Endothelial cell of umbilical vein (primary cell): ENCODE data around the gene CLGN. TPM values are rescaled to one million over a fixed set of nuclear protein-coding genes. Genes with fewer than 3 reads are reported as not detected.

Experiments
- BruUV-seq: library from RNA; stranded (reverse); fragments of 400-500 nt; replicated peaks from 2 replicates; lab custom pipeline; 2021; lab: Mats Ljungman, UMichigan
- CTCF ChIA-PET: fragments of 300-600, 350-600 bp; sonication (Branson Sonifier 250); formaldehyde crosslinking; loops from one replicate; lab custom pipeline; 2021; ENCODE audit warnings: antibody characterized with exemption, inconsistent platforms; lab: Charles Lee
- POLR2A ChIA-PET: fragments of 300-600, 350-600 bp; sonication (Branson Sonifier 250); formaldehyde crosslinking; loops from one replicate; lab custom pipeline; 2021; ENCODE audit warnings: antibody characterized with exemption, inconsistent platforms; lab: Charles Lee
- DNase-seq: peaks from one replicate; pipeline ENCODE4 v3.0.0-alpha.2; 2011; ENCODE audit warnings: low read depth, low spot score
- FAIRE-seq: peaks from 2 replicates; lab custom pipeline; 2011; peaks lifted over from hg19 to GRCh38; lab: Jason Lieb, UNC
- H2AFZ ChIP-seq: 2 replicates; pipeline ENCODE4 v1.6.0; 2012; ENCODE audit warnings: low read depth, low read length, control low read depth, inconsistent platforms
- H3K27ac ChIP-seq: 2 replicates; pipeline ENCODE4 v1.5.1; 2011; ENCODE audit warnings: low read depth, mild to moderate bottlenecking, control low read depth, low read length, moderate library complexity; ENCODE audit not compliant: insufficient read depth
- H3K27me3 ChIP-seq, 2 experiments: 2 replicates each; pipeline versions ENCODE4 v1.6.0 to v1.6.1; 2011; ENCODE audit warnings: low read length in 2 of 2, mixed read lengths in 1 of 2; ENCODE audit not compliant: control insufficient read depth in 2 of 2, insufficient read depth in 2 of 2
- H3K36me3 ChIP-seq, 2 experiments: 2 replicates in 1 of 2; 3 replicates in 1 of 2; pipeline ENCODE4 v1.5.1; 2011; ENCODE audit warnings: low read length in 2 of 2, mild to moderate bottlenecking in 1 of 2, moderate library complexity in 1 of 2; ENCODE audit not compliant: control insufficient read depth in 2 of 2, insufficient read depth in 2 of 2; ENCODE audit errors: extremely low read depth in 1 of 2
- H3K4me1 ChIP-seq: 3 replicates; pipeline ENCODE4 v1.5.1; 2011; ENCODE audit warnings: mild to moderate bottlenecking, low read length; ENCODE audit not compliant: control insufficient read depth, insufficient read depth; ENCODE audit errors: extremely low read depth
- H3K4me2 ChIP-seq: 2 replicates; pipeline ENCODE4 v1.6.1; 2011; ENCODE audit warnings: low read length, control low read depth, mixed read lengths; ENCODE audit not compliant: insufficient read depth
- H3K4me3 ChIP-seq, 3 experiments: fragments of 200-600 bp in 1 of 3; sonication (generic), shearing (Covaris generic) in 1 of 3; replicated peaks in 1 of 3; 2 replicates each; pipeline ENCODE4 v1.5.1; 2011 to 2016; ENCODE audit warnings: control low read depth in 3 of 3, low read length in 3 of 3, mild to moderate bottlenecking in 2 of 3, inconsistent platforms in 1 of 3, low read depth in 1 of 3, moderate library complexity in 1 of 3; ENCODE audit not compliant: insufficient read depth in 1 of 3
- H3K79me2 ChIP-seq: 2 replicates; pipeline ENCODE4 v1.6.0; 2012; ENCODE audit warnings: low read length, inconsistent platforms; ENCODE audit not compliant: control insufficient read depth, insufficient read depth
- H3K9ac ChIP-seq: replicated peaks from 2 replicates; pipeline ENCODE3; 2011; ENCODE audit warnings: low read length, control low read depth; ENCODE audit not compliant: insufficient read depth; ENCODE audit errors: extremely low read depth
- H3K9me1 ChIP-seq: replicated peaks from 3 replicates; pipeline ENCODE4 v1.6.0; 2011; ENCODE audit warnings: mild to moderate bottlenecking, low read length; ENCODE audit not compliant: control insufficient read depth, insufficient read depth; ENCODE audit errors: extremely low read depth
- H3K9me3 ChIP-seq: replicated peaks from 2 replicates; pipeline ENCODE4 v1.5.1; 2012; ENCODE audit warnings: low read length, inconsistent platforms; ENCODE audit not compliant: control insufficient read depth, insufficient read depth
- H4K20me1 ChIP-seq: replicated peaks from 2 replicates; pipeline ENCODE3; 2011; ENCODE audit warnings: mild to moderate bottlenecking, low read length; ENCODE audit not compliant: control insufficient read depth, insufficient read depth; ENCODE audit errors: extremely low read depth
- GATA2 ChIP-seq: IDR thresholded peaks from 2 replicates; pipeline ENCODE4 v1.7.0; 2011; ENCODE audit warnings: low read depth, mild to moderate bottlenecking, moderate library complexity, mixed read lengths, low read length; ENCODE audit not compliant: insufficient read length, insufficient read depth
- MYC ChIP-seq: IDR thresholded peaks from one replicate; pipeline ENCODE4 v1.6.1; 2011; ENCODE audit warnings: mild to moderate bottlenecking, low read depth, low read length
- dilution Hi-C: fragments of 300-500 bp; cut with MboI; formaldehyde crosslinking; loops from one replicate; pipeline ENCODE4 v1.15.0; 2019; ENCODE audit warnings: low sequenced_read_pairs; ENCODE audit not compliant: extremely low pct_ligation_motif_present
- intact Hi-C: fragments of 100-400 bp; cut with micrococcal nuclease; formaldehyde crosslinking; loops from one replicate; pipeline ENCODE4 v1.10.0; 2022
- polyA plus RNA-seq, 4 experiments: library from polyadenylated mRNA; depleted of rRNA in 3 of 4; stranded (reverse) in 3 of 4; unstranded in 1 of 4; fragments of >200 nt; gene quantifications; 2 replicates each; pipeline versions ENCODE4 v1.2.1 to v1.2.3, GENCODE V29; 2011 to 2012; ENCODE audit warnings: missing spikeins in 1 of 4
- total RNA-seq: library from RNA; stranded (reverse); gene quantifications from 2 replicates; pipeline ENCODE4 v1.2.3, GENCODE V29; 2021
- TF ChIP-seq, protein P1 (sequence below), 2 donors: IDR thresholded peaks; 1 replicate in 1 of 2; 2 replicates in 1 of 2; pipeline ENCODE4 v1.5.1; 2011; ENCODE audit warnings: low read length in 2 of 2, mild to moderate bottlenecking in 2 of 2, moderate library complexity in 2 of 2, control low read depth in 1 of 2, inconsistent platforms in 1 of 2, low read depth in 1 of 2; ENCODE audit not compliant: insufficient read depth in 1 of 2; ENCODE audit errors: extremely low read depth in 1 of 2

Gene CLGN
- total and polyA plus RNA-seq, 2 donors (not counting 3 experiments of a cell fraction or from before 2014, with no cell fraction given): 0.12 to 1.00 TPM

DNA sequence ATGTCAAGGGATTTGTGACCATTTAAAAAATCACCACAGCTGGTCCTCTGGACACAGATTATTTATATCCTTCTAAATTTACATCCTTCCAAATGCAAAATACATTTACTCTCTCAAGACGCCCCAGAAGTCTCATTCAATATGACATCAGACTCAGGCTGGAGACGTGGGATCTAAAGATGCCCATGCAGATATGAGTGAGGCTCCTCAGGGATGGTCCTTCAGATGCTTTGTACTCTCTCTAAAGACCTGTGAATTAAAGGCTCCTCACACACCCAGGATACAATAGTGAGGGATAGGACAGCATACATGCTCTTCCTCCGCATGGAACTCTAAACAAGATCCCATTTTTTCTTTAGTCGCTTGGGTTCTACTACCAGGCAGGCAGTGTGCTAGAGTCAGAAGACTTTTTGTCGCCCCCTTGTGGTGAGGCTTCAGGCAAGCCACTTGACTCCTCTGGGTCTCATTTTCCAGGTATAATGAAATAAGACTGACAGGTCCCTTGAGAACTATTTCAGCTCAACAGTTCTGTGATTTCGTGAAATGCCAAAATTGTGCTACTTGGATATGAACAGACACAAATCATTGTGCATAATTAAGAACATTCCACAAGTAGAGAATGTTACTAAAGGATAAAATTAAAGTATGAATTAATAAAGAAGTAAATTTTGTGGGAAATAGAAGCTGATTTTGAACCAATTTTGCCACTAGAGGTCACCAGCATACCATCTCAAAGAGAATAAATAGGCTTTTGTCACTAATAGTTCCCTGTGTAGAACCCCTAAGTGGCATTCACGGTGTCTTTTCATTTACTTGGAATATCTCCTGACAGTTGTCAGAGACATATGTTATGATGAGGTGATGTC is 67.7 kb downstream of the CLGN start:
- H3K27me3 ChIP-seq: no peaks in the 10 kb centered on the region
- H3K27ac ChIP-seq: no peak overlapping the region
- H3K4me3 ChIP-seq: no peak overlapping the region
- H3K4me1 ChIP-seq: peaks cover 6% of the 10 kb centered on the region
- no TSS peak for BruUV-seq
- ChIA-PET POLR2A (no interaction called here), CTCF (interaction anchor here (0.6 to 5.5 kb wide), 124 partner anchors 9 to 777 kb away, joined by 3 to 118 read pairs (median 4); partner anchors contain the start of genes CLGN, ELMOD2, MAML3 and MGST2)
- no peak overlapping the region for H3K9ac ChIP-seq
- H2AFZ ChIP-seq: peak overlapping the region; percentile 3
- FAIRE-seq (peak; percentile 77), DNase-seq (peak; percentile 86)
- H3K9me1 ChIP-seq: no peaks in the 10 kb centered on the region
- no peak for TF ChIP-seq MYC
- TF ChIP-seq, protein P1, sequence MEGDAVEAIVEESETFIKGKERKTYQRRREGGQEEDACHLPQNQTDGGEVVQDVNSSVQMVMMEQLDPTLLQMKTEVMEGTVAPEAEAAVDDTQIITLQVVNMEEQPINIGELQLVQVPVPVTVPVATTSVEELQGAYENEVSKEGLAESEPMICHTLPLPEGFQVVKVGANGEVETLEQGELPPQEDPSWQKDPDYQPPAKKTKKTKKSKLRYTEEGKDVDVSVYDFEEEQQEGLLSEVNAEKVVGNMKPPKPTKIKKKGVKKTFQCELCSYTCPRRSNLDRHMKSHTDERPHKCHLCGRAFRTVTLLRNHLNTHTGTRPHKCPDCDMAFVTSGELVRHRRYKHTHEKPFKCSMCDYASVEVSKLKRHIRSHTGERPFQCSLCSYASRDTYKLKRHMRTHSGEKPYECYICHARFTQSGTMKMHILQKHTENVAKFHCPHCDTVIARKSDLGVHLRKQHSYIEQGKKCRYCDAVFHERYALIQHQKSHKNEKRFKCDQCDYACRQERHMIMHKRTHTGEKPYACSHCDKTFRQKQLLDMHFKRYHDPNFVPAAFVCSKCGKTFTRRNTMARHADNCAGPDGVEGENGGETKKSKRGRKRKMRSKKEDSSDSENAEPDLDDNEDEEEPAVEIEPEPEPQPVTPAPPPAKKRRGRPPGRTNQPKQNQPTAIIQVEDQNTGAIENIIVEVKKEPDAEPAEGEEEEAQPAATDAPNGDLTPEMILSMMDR (IDR thresholded peaks at IDR 0.05; ENCODE audit: extremely low read depth in 1 of 2, insufficient read depth in 1 of 2, low read depth in 1 of 2, low read length in 2 of 2): peak; percentile 77 to 89
- H3K9me3 ChIP-seq: no peaks in the 10 kb centered on the region
- dilution Hi-C loops: no loop called here
- no peaks in the 10 kb centered on the region for H4K20me1 ChIP-seq
- no peak overlapping the region for H3K4me2 ChIP-seq
- no peaks in the 10 kb centered on the region for H3K79me2 ChIP-seq
- intact Hi-C loops: loop anchor here (1.0 kb wide), 10 partner anchors 14 to 704 kb away; partner anchors contain the start of genes CLGN and SCOC
- no peaks in the 10 kb centered on the region for H3K36me3 ChIP-seq

DNA sequence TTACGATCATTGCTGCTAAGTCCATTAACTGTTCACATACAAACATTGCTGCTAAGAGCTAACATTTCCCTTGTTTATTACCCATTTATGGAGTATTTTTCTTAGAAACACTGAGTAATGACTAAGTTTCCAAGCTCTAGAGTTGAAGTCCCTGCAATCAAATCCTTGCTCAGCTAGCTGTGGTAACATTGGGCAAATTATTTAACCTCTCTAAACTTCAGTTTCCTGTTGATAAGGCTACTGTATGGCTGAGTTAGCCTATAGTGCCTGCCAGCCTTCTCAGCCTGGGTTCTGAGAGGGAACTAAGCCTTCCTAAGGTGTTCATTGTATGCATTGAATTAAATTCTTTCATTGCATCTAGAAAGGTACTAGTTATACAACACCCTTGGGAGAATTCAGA is 69.2 kb downstream of the CLGN start:
- TF ChIP-seq, protein P1 (IDR thresholded peaks at IDR 0.05; ENCODE audit: extremely low read depth in 1 of 2, insufficient read depth in 1 of 2, low read depth in 1 of 2, low read length in 2 of 2): no peak
- TF ChIP-seq GATA2: peak; percentile 10
- peak; percentile 59 for DNase-seq
- H3K36me3 ChIP-seq: no peaks in the 10 kb centered on the region
- H3K4me3 ChIP-seq: no peak overlapping the region
- H3K27me3 ChIP-seq: peaks cover 0 to 2% of the 10 kb centered on the region in 2 experiments
- BruUV-seq: no TSS peak
- no peak overlapping the region for H2AFZ ChIP-seq
- H3K9me3 ChIP-seq: no peaks in the 10 kb centered on the region
- dilution Hi-C loops: no loop called here
- H4K20me1 ChIP-seq: no peaks in the 10 kb centered on the region
- no peaks in the 10 kb centered on the region for H3K9me1 ChIP-seq
- no peak overlapping the region for H3K9ac ChIP-seq
- no peaks in the 10 kb centered on the region for H3K79me2 ChIP-seq
- POLR2A ChIA-PET: no interaction called here
- CTCF ChIA-PET: interaction anchor here (3.2 to 5.5 kb wide), 3 partner anchors 10 to 251 kb away, joined by 55 to 116 read pairs (median 69); no protein-coding TSS in a partner anchor
- intact Hi-C loops: no loop called here
- peaks cover 6% of the 10 kb centered on the region for H3K4me1 ChIP-seq
- FAIRE-seq: peak; percentile 33
- no peak overlapping the region for H3K27ac ChIP-seq
- no peak overlapping the region for H3K4me2 ChIP-seq
